Measurements from ENCODE around the gene CARD6. TPM values are rescaled to one million over a fixed set of nuclear protein-coding genes. Genes with fewer than 3 reads are reported as not detected.
"Not testable (repeated sequence)": the region's sequence is repeated elsewhere in the genome, so short reads cannot be mapped to it uniquely, and the experiment has no call there.

CARD6 gene
- total RNA-seq, 1 donor from 2014 or later, result not detected

DNA sequence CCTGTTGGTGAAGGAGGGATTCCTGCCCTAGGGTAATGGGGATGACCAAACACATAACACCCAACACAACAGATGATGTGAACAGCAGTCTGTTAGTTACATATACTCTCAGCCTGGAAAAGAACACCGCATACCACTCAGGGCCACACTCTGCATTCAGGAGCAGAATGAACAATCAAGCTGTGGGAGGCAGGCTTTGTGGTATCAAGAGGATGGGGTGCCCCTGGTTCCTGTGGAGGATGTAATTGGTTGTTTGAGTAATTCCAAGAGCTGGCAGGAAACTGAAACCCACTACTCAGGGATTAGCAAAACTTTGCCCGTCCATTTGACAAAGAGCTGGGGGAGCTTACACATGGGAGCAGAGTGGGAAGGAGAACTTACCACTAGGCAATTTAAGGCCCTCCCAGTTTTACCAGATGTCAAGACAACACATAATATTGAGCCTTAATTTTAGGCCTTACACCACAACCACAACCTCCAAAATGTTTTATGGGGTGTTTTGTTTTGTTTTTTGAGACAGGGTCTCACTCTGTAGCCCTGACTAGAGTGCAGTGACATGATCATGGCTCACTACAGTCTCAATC, 27.4 kb upstream of the CARD6 start:
- no peaks in the 10 kb centered on the region for H4K20me1 ChIP-seq (ENCODE audit: low read depth)
- H3K27me3 ChIP-seq, result peaks cover 17% of the 10 kb centered on the region
- no peaks in the 10 kb centered on the region for H3K36me3 ChIP-seq
- no peak for TF ChIP-seq EZH2 (IDR thresholded peaks at IDR 0.05)
- no peak for TF ChIP-seq CTCF (IDR thresholded peaks at IDR 0.05)
- peak; percentile 94 for TF ChIP-seq EZH2phosphoT487 (IDR thresholded peaks at IDR 0.05)
- peaks cover under 1% of the 10 kb centered on the region for H3K4me1 Mint-ChIP-seq
- no peaks in the 10 kb centered on the region for H3K79me2 ChIP-seq (ENCODE audit: low read depth)
- peaks cover 11% of the 10 kb centered on the region for H3K4me1 ChIP-seq
- peaks cover 12% of the 10 kb centered on the region for H3F3A ChIP-seq (ENCODE audit: low read depth)
- H3K9me3 ChIP-seq (ENCODE audit: low read depth), result no peaks in the 10 kb centered on the region
- H3K9ac ChIP-seq, result no peak overlapping the region
- H3K27me3 Mint-ChIP-seq (ENCODE audit: insufficient read depth, low read depth), result no peaks in the 10 kb centered on the region
- H3K4me2 ChIP-seq, result peak overlapping the region; percentile 55
- H3K4me3 ChIP-seq, result no peak overlapping the region
- H3K9me3 Mint-ChIP-seq, result no peaks in the 10 kb centered on the region
- H2AFZ ChIP-seq (replicated peaks), result no peak overlapping the region
- no peak overlapping the region for H3K4me3 Mint-ChIP-seq
- H3K27ac ChIP-seq, result no peak overlapping the region
- DNase-seq (ENCODE audit: low spot score), result peak; percentile 75
- H3K36me3 Mint-ChIP-seq, result peaks cover 2% of the 10 kb centered on the region
- no peak overlapping the region for H3K27ac Mint-ChIP-seq

DNA sequence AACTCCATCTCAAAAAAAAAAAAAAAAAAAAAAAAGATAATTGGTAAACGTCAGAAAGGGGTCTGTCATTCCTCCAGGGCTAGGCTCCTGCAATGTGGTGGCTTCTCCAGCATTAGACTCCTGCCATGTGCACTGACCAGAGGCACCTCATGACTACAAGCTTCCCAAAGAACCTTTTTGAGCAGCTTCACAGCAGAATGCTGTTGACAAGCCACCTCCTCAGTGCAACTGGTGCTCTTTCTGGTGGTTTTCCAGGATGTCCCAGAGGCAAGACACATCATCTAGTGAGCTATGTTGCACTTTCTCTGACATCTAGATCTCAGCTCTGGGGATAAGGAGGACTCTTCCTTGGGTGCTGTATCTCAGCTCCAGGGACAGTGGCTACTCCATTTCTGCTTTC, 17.7 kb upstream of the CARD6 start:
- no peaks in the 10 kb centered on the region for H3K9me3 ChIP-seq (ENCODE audit: low read depth)
- no peak overlapping the region for H3K9ac ChIP-seq
- peaks cover 36% of the 10 kb centered on the region for H3K36me3 Mint-ChIP-seq
- no peak overlapping the region for H3K4me2 ChIP-seq
- no peak overlapping the region for H3K4me3 Mint-ChIP-seq
- H3F3A ChIP-seq (ENCODE audit: low read depth), result peaks cover 51% of the 10 kb centered on the region
- peak overlapping the region; percentile 14 for H3K27ac ChIP-seq
- TF ChIP-seq CTCF (IDR thresholded peaks at IDR 0.05) (no peak), EZH2 (IDR thresholded peaks at IDR 0.05) (no peak), EZH2phosphoT487 (IDR thresholded peaks at IDR 0.05) (no peak)
- peaks cover 2% of the 10 kb centered on the region for H3K27me3 Mint-ChIP-seq (ENCODE audit: insufficient read depth, low read depth)
- peaks cover 10% of the 10 kb centered on the region for H3K79me2 ChIP-seq (ENCODE audit: low read depth)
- no peak overlapping the region for H3K27ac Mint-ChIP-seq
- no peak overlapping the region for H3K4me3 ChIP-seq
- H3K9me3 Mint-ChIP-seq, result no peaks in the 10 kb centered on the region
- peaks cover 7% of the 10 kb centered on the region for H3K36me3 ChIP-seq
- no peaks in the 10 kb centered on the region for H3K27me3 ChIP-seq
- H2AFZ ChIP-seq (replicated peaks), result no peak overlapping the region
- peaks cover 39% of the 10 kb centered on the region for H4K20me1 ChIP-seq (ENCODE audit: low read depth)
- no peak for DNase-seq (ENCODE audit: low spot score)
- peaks cover 3% of the 10 kb centered on the region for H3K4me1 Mint-ChIP-seq
- no peaks in the 10 kb centered on the region for H3K4me1 ChIP-seq

GRCh38 chr5:40825461-40826043, 15.6 kb upstream of the CARD6 start:
- H3K9me3 ChIP-seq (ENCODE audit: low read depth); H3K4me2 ChIP-seq; H2AFZ ChIP-seq (replicated peaks); H3K9ac ChIP-seq; H3K9me3 Mint-ChIP-seq; H3K4me3 ChIP-seq; H3K4me3 Mint-ChIP-seq; H3K27ac Mint-ChIP-seq; H3K4me1 Mint-ChIP-seq; H3K27me3 Mint-ChIP-seq (ENCODE audit: insufficient read depth, low read depth); DNase-seq (ENCODE audit: low spot score); H3K27me3 ChIP-seq; H3K4me1 ChIP-seq: not testable (repeated sequence)
- peaks cover 71% of the 10 kb centered on the region for H3F3A ChIP-seq (ENCODE audit: low read depth)
- H3K27ac ChIP-seq, result peak overlapping the region; percentile 37
- H4K20me1 ChIP-seq (ENCODE audit: low read depth), result peaks cover 60% of the 10 kb centered on the region
- H3K36me3 Mint-ChIP-seq, result peaks cover 52% of the 10 kb centered on the region
- H3K36me3 ChIP-seq, result peaks cover 24% of the 10 kb centered on the region
- H3K79me2 ChIP-seq (ENCODE audit: low read depth), result peaks cover 29% of the 10 kb centered on the region

DNA sequence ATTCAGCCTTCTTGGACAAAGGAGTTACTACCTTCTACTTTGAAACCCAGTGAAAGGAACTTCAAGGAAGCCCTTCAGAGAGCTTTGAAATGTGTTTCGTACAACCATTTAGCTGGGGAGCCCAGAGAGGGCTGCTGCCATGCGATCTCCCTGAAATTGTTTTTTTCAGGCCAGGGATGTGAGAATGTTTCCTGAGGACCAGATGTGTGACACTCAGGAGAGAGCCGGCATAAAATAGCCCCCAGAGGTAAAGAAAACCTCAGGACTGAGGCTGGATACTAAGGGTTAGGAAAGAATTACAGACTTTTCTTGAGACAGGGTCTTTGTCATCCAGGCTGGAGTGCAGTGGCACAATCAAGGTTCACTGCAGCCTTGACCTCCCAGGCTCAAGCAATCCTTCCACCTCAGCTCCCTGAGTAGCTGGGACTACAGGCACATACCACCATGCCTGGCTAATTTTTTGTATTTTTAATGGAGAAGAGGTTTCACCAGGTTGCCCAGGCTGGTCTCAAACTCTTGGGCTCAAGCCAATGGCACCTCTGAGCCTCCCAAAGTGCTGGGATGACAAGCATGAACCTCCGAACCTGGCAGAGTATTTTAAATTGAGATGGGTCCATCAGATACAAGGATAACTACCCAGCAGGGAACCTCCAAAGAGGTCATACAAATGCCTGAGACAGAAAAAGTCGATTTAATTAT, 14.5 kb upstream of the CARD6 start:
- peak overlapping the region; percentile 25 for H3K27ac ChIP-seq
- no peak for DNase-seq (ENCODE audit: low spot score)
- no peaks in the 10 kb centered on the region for H3K4me1 ChIP-seq
- Mint-ChIP-seq H3K9me3 (no peaks in the 10 kb centered on the region), H3K36me3 (peaks cover 51% of the 10 kb centered on the region), H3K27me3 (ENCODE audit: insufficient read depth, low read depth) (peaks cover 2% of the 10 kb centered on the region), H3K4me1 (peaks cover 3% of the 10 kb centered on the region), H3K4me3 (no peak overlapping the region), H3K27ac (no peak overlapping the region)
- no peak overlapping the region for H3K4me3 ChIP-seq
- no peak overlapping the region for H3K9ac ChIP-seq
- H3K27me3 ChIP-seq, result no peaks in the 10 kb centered on the region
- no peak overlapping the region for H2AFZ ChIP-seq (replicated peaks)
- peaks cover 82% of the 10 kb centered on the region for H3F3A ChIP-seq (ENCODE audit: low read depth)
- no peaks in the 10 kb centered on the region for H3K9me3 ChIP-seq (ENCODE audit: low read depth)
- no peak overlapping the region for H3K4me2 ChIP-seq
- H4K20me1 ChIP-seq (ENCODE audit: low read depth), result peaks cover 70% of the 10 kb centered on the region
- peaks cover 40% of the 10 kb centered on the region for H3K79me2 ChIP-seq (ENCODE audit: low read depth)
- H3K36me3 ChIP-seq, result peaks cover 32% of the 10 kb centered on the region
- TF ChIP-seq CTCF (IDR thresholded peaks at IDR 0.05) (no peak), EZH2 (IDR thresholded peaks at IDR 0.05) (no peak), EZH2phosphoT487 (IDR thresholded peaks at IDR 0.05) (no peak)
